CD14-positive monocyte (primary cell): Measurements from ENCODE around the gene DOC2A. TPM values are rescaled to one million over a fixed set of nuclear protein-coding genes. Genes with fewer than 3 reads are reported as not detected.

Experiments used
- DNase-seq, 3 donors: peaks; one replicate each; pipeline ENCODE4 v3.0.0-alpha.2; 2011 to 2022
- H2AFZ ChIP-seq: 2 replicates; pipeline ENCODE4 v1.6.0; 2012; ENCODE audit warnings: mild to moderate bottlenecking, low read depth, low read length, inconsistent platforms; ENCODE audit not compliant: insufficient read depth, poor library complexity, severe bottlenecking
- H3K27ac ChIP-seq, 2 donors: 1 replicate in 1 of 2; 2 replicates in 1 of 2; pipeline ENCODE4 v1.5.1; 2012 to 2013; ENCODE audit warnings: low read length in 2 of 2, control low read depth in 1 of 2, inconsistent platforms in 1 of 2, low read depth in 1 of 2, mild to moderate bottlenecking in 1 of 2
- H3K27me3 ChIP-seq, 2 donors: one replicate each; pipeline versions ENCODE4 v1.6.0 to v1.6.1; 2011 to 2013; ENCODE audit warnings: low read length in 2 of 2; ENCODE audit not compliant: control insufficient read depth in 2 of 2, insufficient read depth in 2 of 2
- H3K36me3 ChIP-seq, 2 donors: replicated peaks in 1 of 2; 1 replicate in 1 of 2; 2 replicates in 1 of 2; pipeline versions ENCODE4 v1.5.1 to v1.6.1; 2012 to 2013; ENCODE audit warnings: low read length in 2 of 2, control low read depth in 1 of 2, inconsistent platforms in 1 of 2, mild to moderate bottlenecking in 1 of 2; ENCODE audit not compliant: insufficient read depth in 2 of 2, control insufficient read depth in 1 of 2
- H3K4me1 ChIP-seq, 2 donors: 1 replicate in 1 of 2; 2 replicates in 1 of 2; pipeline versions ENCODE4 v1.5.1 to v1.6.1; 2012 to 2013; ENCODE audit warnings: low read length in 2 of 2, control low read depth in 1 of 2, inconsistent platforms in 1 of 2, mild to moderate bottlenecking in 1 of 2, moderate library complexity in 1 of 2; ENCODE audit not compliant: insufficient read depth in 2 of 2, control insufficient read depth in 1 of 2
- H3K4me2 ChIP-seq: replicated peaks from 2 replicates; pipeline ENCODE3; 2012; ENCODE audit warnings: low read length, moderate library complexity, mild to moderate bottlenecking; ENCODE audit not compliant: poor library complexity, severe bottlenecking; ENCODE audit errors: extremely low read depth
- H3K4me3 ChIP-seq, 3 experiments: fragments of 200-600 bp in 1 of 3; sonication (generic) in 1 of 3; replicated peaks in 1 of 3; 1 replicate in 2 of 3; 2 replicates in 1 of 3; pipeline ENCODE4 v1.5.1; 2011 to 2013; ENCODE audit warnings: low read length in 3 of 3, mild to moderate bottlenecking in 3 of 3, control low read depth in 2 of 3, low read depth in 2 of 3, inconsistent platforms in 1 of 3, moderate library complexity in 1 of 3
- H3K79me2 ChIP-seq: 2 replicates; pipeline ENCODE4 v1.6.0; 2012; ENCODE audit warnings: mild to moderate bottlenecking, control low read depth, inconsistent platforms, low read length, moderate library complexity; ENCODE audit not compliant: insufficient read depth
- H3K9ac ChIP-seq: 2 replicates; pipeline ENCODE4 v1.6.0; 2017; ENCODE audit warnings: low read length, mild to moderate bottlenecking; ENCODE audit not compliant: insufficient read depth, poor library complexity, severe bottlenecking
- H3K9me3 ChIP-seq, 2 donors: replicated peaks in 1 of 2; 1 replicate in 1 of 2; 2 replicates in 1 of 2; pipeline versions ENCODE4 v1.5.1 to v1.6.1; 2012 to 2013; ENCODE audit warnings: low read length in 2 of 2, control low read depth in 1 of 2; ENCODE audit not compliant: control insufficient read depth in 1 of 2, insufficient read depth in 1 of 2
- H4K20me1 ChIP-seq: 2 replicates; pipeline ENCODE4 v1.6.0; 2012; ENCODE audit warnings: mild to moderate bottlenecking, low read length, control low read depth, moderate library complexity; ENCODE audit not compliant: insufficient read depth
- H3K27ac Mint-ChIP-seq, 7 donors: one replicate each; pipeline ENCODE4 v1.8.0; 2020; ENCODE audit warnings: mild to moderate bottlenecking in 7 of 7, mixed read lengths in 7 of 7, moderate library complexity in 6 of 7, inconsistent platforms in 2 of 7
- H3K27me3 Mint-ChIP-seq, 3 donors: one replicate each; pipeline ENCODE4 v1.8.0; 2021 to 2022; ENCODE audit warnings: low read depth in 3 of 3, mild to moderate bottlenecking in 3 of 3, mixed read lengths in 3 of 3, moderate library complexity in 3 of 3, inconsistent platforms in 1 of 3
- H3K36me3 Mint-ChIP-seq, 2 donors: one replicate each; pipeline ENCODE4 v1.8.0; 2020; ENCODE audit warnings: mixed read lengths in 2 of 2, inconsistent platforms in 1 of 2, mild to moderate bottlenecking in 1 of 2
- H3K4me1 Mint-ChIP-seq: one replicate; pipeline ENCODE4 v1.8.0; 2020; ENCODE audit warnings: mild to moderate bottlenecking, mixed read lengths
- H3K4me3 Mint-ChIP-seq, 2 donors: one replicate each; pipeline ENCODE4 v1.8.0; 2020; ENCODE audit warnings: mild to moderate bottlenecking in 2 of 2, mixed read lengths in 2 of 2, moderate library complexity in 1 of 2
- H3K9me3 Mint-ChIP-seq, 7 donors: one replicate each; pipeline ENCODE4 v1.8.0; 2020 to 2022; ENCODE audit warnings: mixed read lengths in 7 of 7, mild to moderate bottlenecking in 6 of 7, moderate library complexity in 6 of 7, inconsistent platforms in 2 of 7
- WGBS: methylation state at CpG from one replicate; pipeline ENCODE4 v1.1.5; 2013; ENCODE audit warnings: missing lambda C conversion rate; ENCODE audit not compliant: insufficient coverage; 5-methylcytosine and 5-hydroxymethylcytosine counted together
- intact Hi-C, 2 donors: fragments of 100-400 bp; cut with micrococcal nuclease; formaldehyde crosslinking; loops; one replicate each; pipeline versions ENCODE4 v1.15.0 to v1.15.1; 2023
- polyA plus RNA-seq, 3 donors: library from polyadenylated mRNA; depleted of rRNA in 1 of 3; unstranded in 2 of 3; stranded (reverse) in 1 of 3; fragments of 300-500 nt in 2 of 3; fragments of >200 nt in 1 of 3; fragmentation: Illumina TruSeq in 2 of 3; gene quantifications; 1 replicate in 2 of 3; 2 replicates in 1 of 3; pipeline ENCODE4 v1.2.3, GENCODE V29; 2012 to 2021
- TF ChIP-seq, protein P1 (sequence below): fragments of 200-600 bp; IDR thresholded peaks from one replicate; pipeline ENCODE4 v1.8.0; 2022; ENCODE audit warnings: antibody characterized with exemption, mild to moderate bottlenecking

DOC2A gene
- polyA plus RNA-seq, 3 donors: 0.23 to 3.7 (median 0.66) TPM

DNA sequence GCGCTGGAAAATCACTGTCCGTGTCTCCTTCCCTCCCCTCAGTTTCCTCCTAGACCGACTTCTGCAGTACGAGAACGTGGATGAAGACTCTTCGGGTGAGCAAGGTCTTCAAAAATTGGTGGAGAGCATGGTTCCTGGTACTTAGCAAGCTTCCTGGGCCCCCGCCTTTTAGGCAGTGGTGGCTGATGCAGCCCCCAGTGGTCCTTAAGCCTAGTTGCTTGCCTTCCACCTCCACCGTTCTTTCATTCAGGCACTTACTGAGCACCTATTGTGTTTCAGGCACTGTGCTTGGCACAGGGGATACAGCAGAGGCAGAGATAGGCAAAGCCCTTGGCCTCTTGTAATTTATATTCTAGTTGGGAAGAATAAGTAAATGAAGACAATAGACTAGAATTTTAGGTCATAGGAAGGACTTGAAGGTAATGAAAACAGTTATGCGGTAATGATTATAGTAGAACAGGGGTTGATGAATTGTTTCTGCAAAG lies 14.0 kb downstream of the DOC2A start:
- peaks cover 2% of the 10 kb centered on the region for H4K20me1 ChIP-seq
- H3K4me3 Mint-ChIP-seq: peak overlapping the region; percentile 91 to 98
- peak overlapping the region; percentile 79 to 100 (median 100) for H3K4me3 ChIP-seq
- H3K27ac ChIP-seq: peak overlapping the region in 1 of 2 donors; percentile 86
- H3K4me1 Mint-ChIP-seq: peaks cover 23% of the 10 kb centered on the region
- peaks cover 35 to 51% of the 10 kb centered on the region in 2 donors for H3K36me3 Mint-ChIP-seq
- H2AFZ ChIP-seq: peak overlapping the region; percentile 99
- H3K9me3 Mint-ChIP-seq: no peaks in the 10 kb centered on the region
- peaks cover 16% of the 10 kb centered on the region for H3K79me2 ChIP-seq
- peak overlapping the region; percentile 99 for H3K4me2 ChIP-seq
- H3K27me3 Mint-ChIP-seq: peaks cover 0 to 5% (median 0%) of the 10 kb centered on the region in 3 donors
- peak overlapping the region; percentile 81 for H3K9ac ChIP-seq
- WGBS: 16% methylated on average over 4 of the region's 9 CpGs
- H3K36me3 ChIP-seq: peaks cover 23 to 59% of the 10 kb centered on the region in 2 donors
- DNase-seq: no peak
- H3K27me3 ChIP-seq: no peaks in the 10 kb centered on the region
- intact Hi-C loops: loop anchor here (1.0 to 10.0 kb wide), 3 partner anchors 23 to 182 kb away; partner anchors contain the start of genes PAGR1 (in 1 of the 2), PRRT2 (in 1 of the 2) and TAOK2 (in 1 of the 2)
- peaks cover 18 to 31% of the 10 kb centered on the region in 2 donors for H3K4me1 ChIP-seq
- peak overlapping the region in 6 of 7 donors; percentile 46 to 98 (median 96) for H3K27ac Mint-ChIP-seq
- no peaks in the 10 kb centered on the region for H3K9me3 ChIP-seq
- TF ChIP-seq, protein P1, sequence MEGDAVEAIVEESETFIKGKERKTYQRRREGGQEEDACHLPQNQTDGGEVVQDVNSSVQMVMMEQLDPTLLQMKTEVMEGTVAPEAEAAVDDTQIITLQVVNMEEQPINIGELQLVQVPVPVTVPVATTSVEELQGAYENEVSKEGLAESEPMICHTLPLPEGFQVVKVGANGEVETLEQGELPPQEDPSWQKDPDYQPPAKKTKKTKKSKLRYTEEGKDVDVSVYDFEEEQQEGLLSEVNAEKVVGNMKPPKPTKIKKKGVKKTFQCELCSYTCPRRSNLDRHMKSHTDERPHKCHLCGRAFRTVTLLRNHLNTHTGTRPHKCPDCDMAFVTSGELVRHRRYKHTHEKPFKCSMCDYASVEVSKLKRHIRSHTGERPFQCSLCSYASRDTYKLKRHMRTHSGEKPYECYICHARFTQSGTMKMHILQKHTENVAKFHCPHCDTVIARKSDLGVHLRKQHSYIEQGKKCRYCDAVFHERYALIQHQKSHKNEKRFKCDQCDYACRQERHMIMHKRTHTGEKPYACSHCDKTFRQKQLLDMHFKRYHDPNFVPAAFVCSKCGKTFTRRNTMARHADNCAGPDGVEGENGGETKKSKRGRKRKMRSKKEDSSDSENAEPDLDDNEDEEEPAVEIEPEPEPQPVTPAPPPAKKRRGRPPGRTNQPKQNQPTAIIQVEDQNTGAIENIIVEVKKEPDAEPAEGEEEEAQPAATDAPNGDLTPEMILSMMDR: no peak

DNA sequence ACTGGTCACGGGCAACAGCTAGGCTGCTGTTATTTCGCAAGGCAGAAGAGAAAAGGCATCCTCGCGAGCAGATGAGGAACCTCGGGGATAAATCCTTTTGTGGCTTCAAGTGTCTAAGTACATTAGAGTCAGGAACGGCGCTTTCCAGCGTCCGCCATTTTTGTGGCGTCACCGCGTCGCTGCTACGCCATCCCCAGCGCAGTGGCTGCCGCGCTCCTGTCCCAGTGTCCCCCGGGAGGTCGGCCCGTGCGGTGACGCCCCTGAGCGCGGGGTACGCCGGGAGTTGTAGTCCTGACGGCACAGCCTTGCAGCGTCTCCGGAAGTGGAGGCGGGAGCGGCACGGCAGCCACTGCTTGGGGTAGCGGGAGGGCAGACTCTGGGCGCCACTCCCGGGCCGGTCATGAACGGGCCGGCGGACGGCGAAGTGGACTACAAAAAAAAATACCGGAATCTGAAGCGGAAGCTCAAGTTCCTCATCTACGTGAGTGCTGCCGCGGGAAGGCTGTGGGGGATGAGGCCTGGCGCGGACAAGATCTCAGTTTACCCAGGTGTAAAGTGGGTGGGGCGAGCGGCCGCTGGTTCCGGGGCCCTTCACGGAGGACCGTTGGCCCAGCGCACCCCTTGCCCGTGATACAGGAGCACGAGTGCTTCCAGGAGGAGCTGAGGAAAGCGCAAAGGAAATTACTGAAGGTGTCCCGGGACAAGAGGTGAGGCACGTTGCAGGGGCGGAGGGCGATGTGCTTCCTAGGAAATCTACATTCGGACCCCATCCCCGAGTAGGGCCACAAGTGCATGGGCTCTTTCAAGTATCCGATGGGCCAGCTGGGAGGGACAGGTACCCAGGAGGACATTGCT lies 14.7 kb downstream of the DOC2A start, which contains the start of gene INO80E:
Gene INO80E (plus strand): TSS at position 331 of the 855 bp plus-strand sequence. CDS start 70 bp downstream, at position 401.
- Histone ChIP-seq H2AFZ (peak within 1 kb of the TSS; percentile 99), H3K9ac (peak within 1 kb of the TSS; percentile 81), H3K4me2 (peak within 1 kb of the TSS; percentile 99), H3K9me3 (no peaks in the 10 kb centered on the region), H4K20me1 (peaks cover 2% of the 10 kb centered on the region), H3K4me1 (peaks cover 18 to 31% of the 10 kb centered on the region in 2 donors), H3K79me2 (peaks cover 16% of the 10 kb centered on the region), H3K27ac (peak within 1 kb of the TSS; percentile 86 to 94), H3K27me3 (no peaks in the 10 kb centered on the region), H3K36me3 (peaks cover 30 to 59% of the 10 kb centered on the region in 2 donors), H3K4me3 (peak within 1 kb of the TSS; percentile 79 to 100 (median 100))
- Mint-ChIP-seq H3K36me3 (peaks cover 33 to 50% of the 10 kb centered on the region in 2 donors), H3K4me1 (peaks cover 23% of the 10 kb centered on the region), H3K9me3 (no peaks in the 10 kb centered on the region), H3K4me3 (peak within 1 kb of the TSS; percentile 91 to 98), H3K27ac (peak within 1 kb of the TSS; percentile 92 to 98 (median 97)), H3K27me3 (peaks cover 0 to 5% (median 0%) of the 10 kb centered on the region in 3 donors)
- peak; percentile 94 to 96 (median 96) for DNase-seq
- WGBS: under 1% methylated on average over 62 of the region's 65 CpGs
- intact Hi-C loops: loop anchor here (1.0 to 10.0 kb wide), 3 partner anchors 22 to 181 kb away; partner anchors contain the start of genes PAGR1 (in 1 of the 2), PRRT2 (in 1 of the 2) and TAOK2 (in 1 of the 2)
- TF ChIP-seq, protein P1: no peak
